ENCODE data around the gene SPEM1.
"Not testable (repeated sequence)": the region's sequence is repeated elsewhere in the genome, so short reads cannot be mapped to it uniquely, and the experiment has no call there.

Gene SPEM1

DNA sequence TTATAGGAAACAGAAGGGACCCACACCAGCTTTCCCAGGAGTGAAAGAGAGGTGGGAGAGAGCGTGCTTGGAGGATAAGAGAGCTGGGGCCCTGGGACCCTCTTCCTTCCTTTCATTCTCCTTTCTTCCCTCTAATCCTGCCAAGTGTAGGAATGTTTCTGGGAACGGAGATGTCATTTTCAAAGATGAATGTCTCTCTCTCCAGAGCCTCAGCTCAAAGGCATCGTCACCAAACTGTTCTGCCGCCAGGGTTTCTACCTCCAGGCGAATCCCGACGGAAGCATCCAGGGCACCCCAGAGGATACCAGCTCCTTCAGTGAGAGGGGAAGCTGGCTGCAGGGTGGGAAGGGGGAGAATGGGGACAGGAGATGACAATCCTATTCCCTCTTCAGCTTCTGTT is 21.1 kb downstream of the SPEM1 start:
- DNase-seq (ENCODE audit: low read depth) = no peak

DNA sequence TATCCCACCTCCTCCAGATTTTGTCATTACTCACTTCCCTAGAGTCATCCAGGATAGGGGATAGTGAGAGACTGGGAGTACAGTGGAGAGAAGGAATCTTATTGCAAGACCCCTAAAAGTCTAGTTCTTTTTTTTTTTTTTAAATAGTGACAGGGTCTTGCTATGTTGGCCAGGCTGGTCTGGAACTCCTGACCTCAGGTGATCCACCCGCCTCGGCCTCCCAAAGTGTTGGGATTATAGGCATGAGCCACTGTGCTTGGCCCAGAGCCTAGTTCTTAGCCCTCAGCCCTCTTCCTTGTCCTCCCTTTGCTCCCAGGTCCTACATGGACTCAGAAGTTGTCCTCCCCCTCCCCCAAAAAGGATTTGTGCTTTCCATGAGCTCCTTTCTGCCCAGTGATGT is 22.0 kb downstream of the SPEM1 start:
- DNase-seq (ENCODE audit: low read depth) = no peak

DNA sequence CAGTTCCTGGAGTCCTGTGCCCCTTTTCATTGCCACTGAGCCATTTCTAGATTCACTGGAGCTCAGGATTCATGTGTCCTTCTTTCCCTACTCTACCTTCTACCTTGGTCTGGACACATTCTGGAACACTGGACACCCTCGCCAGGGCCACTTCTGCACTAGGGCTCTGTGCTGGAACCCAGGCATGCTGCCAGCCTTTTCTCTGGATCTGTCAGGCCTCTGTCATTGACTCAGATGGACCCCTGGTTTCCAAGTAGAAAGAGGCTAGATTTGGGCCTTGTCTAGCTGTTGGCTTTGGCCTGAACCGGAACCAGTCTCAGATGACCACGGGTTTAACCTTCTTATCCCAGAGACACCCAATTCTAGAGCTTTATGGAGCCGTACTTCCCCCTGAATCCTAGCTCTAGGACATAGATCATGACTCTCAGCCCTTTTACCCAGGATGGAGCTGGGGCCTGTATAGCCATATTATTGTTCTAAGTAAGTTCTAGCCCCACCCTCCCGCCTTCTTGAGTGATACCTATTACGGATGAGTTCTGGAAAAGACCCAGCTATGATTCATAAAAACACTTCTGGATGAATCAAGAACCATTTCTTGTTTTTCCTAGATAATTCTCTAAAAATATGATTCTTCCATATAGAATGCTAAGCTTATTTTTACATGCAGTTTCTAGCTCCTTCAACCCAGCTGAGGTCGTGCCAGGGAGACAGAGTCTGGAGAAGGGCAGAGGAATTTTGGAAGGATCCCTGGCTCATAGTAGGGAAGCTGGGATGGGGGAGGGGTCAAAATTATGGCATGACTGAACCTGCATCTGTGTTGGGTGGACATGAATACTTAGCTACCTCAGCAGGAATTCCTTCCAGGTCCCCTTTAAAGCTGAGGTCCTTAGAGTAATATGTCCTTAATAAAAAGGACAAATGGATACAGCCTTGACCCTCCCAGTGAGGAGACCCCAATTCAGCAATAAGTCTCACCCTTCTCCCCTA is 23.7 kb downstream of the SPEM1 start:
- DNase-seq (ENCODE audit: low read depth) = no peak

- no peak for DNase-seq (ENCODE audit: low read depth)
Measured at GRCh38 chr17:7444682-7445618, 24.8 kb downstream of the SPEM1 start, which contains the start of gene CHRNB1. TSS of gene CHRNB1 (plus strand) at chr17:7445061. CDS start at chr17:7445128, 67 bp downstream.

- DNase-seq (ENCODE audit: low read depth) = no peak
Measured at GRCh38 chr17:7445619-7445968, 25.5 kb downstream of the SPEM1 start.

DNA sequence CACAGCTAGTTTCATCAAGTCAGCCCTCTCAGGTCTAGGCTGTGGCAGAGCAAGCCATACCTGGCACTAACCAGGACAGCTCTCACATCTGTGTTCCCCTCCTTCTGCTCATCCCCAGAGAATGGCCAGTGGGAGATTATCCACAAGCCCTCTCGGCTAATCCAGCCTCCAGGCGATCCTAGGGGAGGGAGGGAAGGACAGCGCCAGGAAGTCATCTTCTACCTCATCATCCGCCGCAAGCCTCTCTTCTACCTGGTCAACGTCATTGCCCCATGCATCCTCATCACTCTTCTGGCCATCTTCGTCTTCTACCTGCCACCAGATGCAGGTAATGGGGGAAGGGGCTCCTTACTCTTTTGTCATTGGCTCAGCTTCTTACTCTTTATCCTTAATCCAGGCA is 28.3 kb downstream of the SPEM1 start:
- DNase-seq (ENCODE audit: low read depth) = no peak

GRCh38 chr17:7459961-7460545 is 39.9 kb downstream of the SPEM1 start:
- DNase-seq (ENCODE audit: low read depth) = no peak

- DNase-seq (ENCODE audit: low read depth) = no peak
Measured at GRCh38 chr17:7460850-7461660, 40.9 kb downstream of the SPEM1 start.

DNA sequence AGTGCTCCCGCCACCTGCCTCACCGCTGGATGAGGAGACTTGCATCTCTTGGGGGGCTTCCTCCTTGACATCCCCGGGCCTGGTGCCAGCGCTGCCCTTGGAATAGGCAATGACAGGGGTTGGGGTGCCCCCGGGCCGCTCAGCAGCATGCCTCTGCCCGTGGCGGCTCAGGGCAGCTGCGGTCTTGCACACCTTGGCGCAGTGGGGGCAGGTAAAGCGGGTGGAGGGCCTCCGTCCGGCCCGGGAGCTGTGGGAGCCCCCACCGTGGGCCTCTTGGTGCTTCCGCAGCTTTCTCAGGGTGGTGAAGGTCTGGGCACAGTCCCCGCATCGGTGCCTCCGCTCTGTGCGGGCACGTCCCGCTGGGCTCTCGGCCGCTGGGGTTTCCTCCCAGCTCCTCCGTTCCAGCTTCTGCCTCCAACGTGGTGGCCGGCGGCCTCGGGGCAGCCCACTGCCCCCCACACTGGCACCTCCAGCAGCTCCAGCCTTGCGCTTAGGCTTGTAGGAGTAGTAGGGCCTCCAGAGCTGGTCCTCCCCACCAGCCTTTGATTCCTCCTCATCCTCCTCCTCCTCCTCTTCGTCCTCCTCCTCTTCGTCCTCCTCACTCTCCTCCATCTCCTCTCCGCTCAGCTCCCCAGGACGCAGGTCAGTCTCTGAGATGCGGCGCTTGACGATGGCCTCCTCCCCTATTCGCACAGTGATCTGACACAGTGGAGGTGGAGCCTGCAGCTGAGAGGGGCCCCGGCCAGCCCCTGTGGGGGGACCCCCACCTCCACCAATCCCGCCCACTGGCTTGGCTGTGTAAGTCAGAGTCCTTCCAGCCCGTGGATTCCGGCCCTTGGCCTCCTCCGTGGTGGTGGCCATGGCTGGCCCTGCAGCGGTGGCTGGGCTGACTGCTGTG is 42.6 kb downstream of the SPEM1 start:
- DNase-seq (ENCODE audit: low read depth) = no peak

GRCh38 chr17:7463372-7463846 is 43.3 kb downstream of the SPEM1 start:
- DNase-seq (ENCODE audit: low read depth) = no peak

DNA sequence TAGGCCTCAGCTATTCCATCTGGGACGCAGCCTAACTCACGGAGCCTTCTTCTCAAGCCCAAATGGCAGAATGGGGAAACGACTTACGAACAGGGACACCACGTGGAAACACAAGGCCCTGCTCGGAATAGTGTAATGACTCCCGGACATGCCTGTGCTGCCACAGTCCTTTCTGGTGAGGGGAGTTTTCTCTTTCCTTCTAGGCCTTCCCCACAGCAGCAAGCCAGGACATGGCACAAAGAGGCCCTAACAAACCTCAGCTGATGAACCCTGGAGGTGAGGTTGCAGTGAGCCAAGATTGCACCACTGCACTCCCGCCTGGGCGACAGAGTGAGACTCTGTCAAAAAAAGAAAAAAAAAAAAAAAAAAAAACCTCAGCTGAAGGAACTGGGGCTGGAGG is 44.0 kb downstream of the SPEM1 start:
- no peak for DNase-seq (ENCODE audit: low read depth)

- DNase-seq (ENCODE audit: low read depth) = no peak
Measured at GRCh38 chr17:7465597-7466275, 45.6 kb downstream of the SPEM1 start.

GRCh38 chr17:7466318-7466638 is 46.2 kb downstream of the SPEM1 start:
- DNase-seq (ENCODE audit: low read depth) = no peak

GRCh38 chr17:7466639-7467341 is 46.7 kb downstream of the SPEM1 start:
- DNase-seq (ENCODE audit: low read depth) = no peak

GRCh38 chr17:7467498-7467897 is 47.4 kb downstream of the SPEM1 start:
- DNase-seq (ENCODE audit: low read depth) = no peak

GRCh38 chr17:7468290-7468689 is 48.2 kb downstream of the SPEM1 start:
- no peak for DNase-seq (ENCODE audit: low read depth)

DNA sequence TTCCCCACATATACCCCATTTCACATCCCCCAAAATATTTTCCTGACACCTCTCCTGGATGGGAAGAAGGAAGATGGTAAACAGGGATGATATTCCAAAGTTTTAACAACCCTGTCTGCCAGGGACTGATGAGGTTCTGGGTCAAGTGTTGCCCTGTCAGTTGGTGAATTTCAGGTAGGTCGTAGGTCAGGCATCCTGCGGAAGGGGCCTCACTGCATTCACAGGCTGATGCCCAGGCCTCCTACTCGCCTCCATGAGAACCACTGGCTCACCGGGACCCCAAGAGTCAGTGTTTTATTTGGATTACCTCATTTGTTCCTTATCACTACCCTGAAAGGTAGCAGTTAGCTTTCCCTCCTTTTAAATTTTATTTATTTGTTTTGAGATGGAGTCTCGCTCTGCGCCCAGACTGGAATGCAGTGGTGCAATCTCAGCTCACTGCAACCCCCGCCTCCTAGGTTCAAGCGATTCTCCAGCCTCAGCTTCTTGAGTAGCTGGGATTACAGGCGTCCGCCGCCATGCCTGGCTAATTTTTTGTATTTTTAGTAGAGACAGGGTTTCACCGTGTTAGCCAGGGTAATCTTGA is 48.8 kb downstream of the SPEM1 start:
- no peak for DNase-seq (ENCODE audit: low read depth)

DNA sequence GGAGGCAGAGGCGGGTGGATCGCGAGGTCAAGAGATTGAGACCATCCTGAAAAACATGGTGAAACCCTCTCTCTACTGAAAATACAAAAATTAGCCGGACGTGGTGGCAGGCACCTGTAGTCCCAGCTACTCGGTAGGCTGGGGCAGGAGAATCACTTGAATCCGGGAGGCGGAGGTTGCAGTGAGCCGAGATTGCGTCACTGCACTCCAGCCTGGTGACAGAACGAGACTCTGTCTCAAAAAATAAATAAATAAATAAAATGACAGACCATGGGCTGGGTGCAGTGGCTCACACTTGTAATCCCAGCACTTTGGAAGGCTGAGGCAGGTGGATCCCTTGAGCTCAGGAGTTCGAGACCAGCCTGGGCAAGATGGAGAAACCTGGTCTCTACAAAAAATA is 49.7 kb downstream of the SPEM1 start:
- not testable (repeated sequence) for DNase-seq (ENCODE audit: low read depth)

- DNase-seq (ENCODE audit: low read depth) = not testable (repeated sequence)
Measured at GRCh38 chr17:7470457-7470973, 50.4 kb downstream of the SPEM1 start.
